HG03159 (cell line): ENCODE data around the gene RTN4R.

ENCODE experiments used
- ATAC-seq: cut with Tn5 transposase; IDR thresholded peaks from one replicate; pipeline ENCODE4 v1.9.1; 2021; ENCODE audit warnings: mild to moderate bottlenecking, moderate library complexity; ENCODE audit not compliant: unreplicated experiment

The RTN4R gene

GRCh38 chr22:20204806-20205205, 63.3 kb downstream of the RTN4R start:
- no peak for ATAC-seq

GRCh38 chr22:20204311-20204710, 63.8 kb downstream of the RTN4R start:
- ATAC-seq: no peak

DNA sequence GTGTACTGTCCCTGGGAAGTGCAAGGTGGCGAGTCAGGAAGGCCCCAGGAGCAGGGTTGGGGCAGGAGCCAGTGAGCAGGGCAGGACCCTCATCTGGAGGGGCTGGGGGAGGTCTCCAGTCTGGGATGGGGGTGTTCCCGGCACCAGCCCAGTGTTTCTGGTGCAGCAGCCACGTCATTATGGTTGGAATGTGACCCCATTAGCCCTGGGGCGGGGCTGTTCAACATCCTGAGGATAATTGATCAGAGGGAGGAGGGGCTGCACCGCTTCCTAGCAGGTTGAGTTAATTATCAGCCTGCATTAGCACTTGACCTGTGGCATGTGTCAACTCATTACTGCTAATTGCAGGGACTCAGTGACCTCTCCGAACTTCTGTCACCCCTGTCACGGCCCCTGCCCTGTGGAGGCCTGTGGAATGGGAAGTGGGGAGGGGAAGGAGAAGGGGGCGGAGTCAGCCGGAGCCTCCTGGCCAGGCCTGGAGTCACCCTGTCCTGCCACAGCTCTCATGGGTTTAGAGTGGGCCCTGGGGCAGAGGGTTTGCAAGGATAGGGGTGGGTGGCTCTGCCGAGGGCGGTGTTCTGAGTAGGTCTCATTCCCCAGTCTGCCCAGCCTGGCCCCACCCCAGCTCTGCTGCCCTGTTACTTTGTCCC, 64.4 kb downstream of the RTN4R start:
- no peak for ATAC-seq

- ATAC-seq: no peak
Measured at GRCh38 chr22:20203142-20203551, 65.0 kb downstream of the RTN4R start.

GRCh38 chr22:20201837-20202392, 66.2 kb downstream of the RTN4R start:
- no peak for ATAC-seq

DNA sequence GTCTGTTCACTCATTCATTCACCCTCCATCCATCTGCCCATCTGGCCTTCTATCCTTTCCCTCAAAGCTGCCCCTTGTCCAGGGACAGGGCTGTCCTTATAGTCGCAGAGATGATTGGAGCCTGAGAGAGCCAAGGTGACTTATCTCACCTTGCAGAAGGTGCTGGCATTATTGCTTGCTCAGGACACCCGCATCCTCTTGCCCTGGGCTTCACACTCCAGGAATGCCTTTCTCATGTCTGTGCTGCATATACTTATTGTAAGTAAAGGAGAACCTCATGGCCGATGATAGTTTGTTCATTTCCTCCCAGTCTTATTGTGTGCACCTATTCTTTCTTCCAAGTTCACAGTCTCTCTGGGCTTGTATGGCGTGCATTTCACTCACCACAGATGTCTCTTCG, 68.2 kb downstream of the RTN4R start:
- no peak for ATAC-seq

- ATAC-seq: no peak
Measured at GRCh38 chr22:20199413-20199842, 68.7 kb downstream of the RTN4R start.

GRCh38 chr22:20198557-20199319, 69.4 kb downstream of the RTN4R start:
- ATAC-seq: no peak

DNA sequence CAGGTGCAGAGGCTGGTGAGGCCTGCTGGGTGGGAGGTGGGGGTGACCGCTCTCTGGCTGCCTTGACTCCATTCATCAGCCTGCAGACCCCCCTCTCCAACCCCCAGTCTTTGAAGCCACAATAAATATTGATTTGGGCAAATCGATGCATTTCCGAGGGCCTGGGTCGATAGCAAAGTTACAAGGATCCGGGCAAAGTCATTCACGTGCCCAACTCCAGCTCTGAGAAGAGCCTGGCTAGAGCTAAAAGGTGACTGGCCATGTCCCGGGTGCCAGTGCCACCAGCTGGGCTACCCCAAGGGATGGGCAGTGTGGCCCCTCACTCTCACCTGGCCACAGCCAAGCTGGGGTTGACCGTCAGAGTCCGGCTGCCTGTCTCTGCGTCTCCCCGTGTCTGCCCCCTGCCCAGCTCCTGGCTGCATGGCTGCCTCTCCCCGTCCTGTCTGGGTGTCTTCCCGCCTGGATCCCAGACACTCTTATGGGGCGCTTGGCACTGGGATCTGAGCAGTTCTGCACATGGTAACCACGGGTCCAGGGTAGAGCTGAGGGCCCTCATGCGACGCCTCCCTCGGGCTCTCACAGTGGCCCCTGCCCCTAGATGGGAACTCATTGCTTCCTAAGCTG, 70.6 kb downstream of the RTN4R start:
- no peak for ATAC-seq

DNA sequence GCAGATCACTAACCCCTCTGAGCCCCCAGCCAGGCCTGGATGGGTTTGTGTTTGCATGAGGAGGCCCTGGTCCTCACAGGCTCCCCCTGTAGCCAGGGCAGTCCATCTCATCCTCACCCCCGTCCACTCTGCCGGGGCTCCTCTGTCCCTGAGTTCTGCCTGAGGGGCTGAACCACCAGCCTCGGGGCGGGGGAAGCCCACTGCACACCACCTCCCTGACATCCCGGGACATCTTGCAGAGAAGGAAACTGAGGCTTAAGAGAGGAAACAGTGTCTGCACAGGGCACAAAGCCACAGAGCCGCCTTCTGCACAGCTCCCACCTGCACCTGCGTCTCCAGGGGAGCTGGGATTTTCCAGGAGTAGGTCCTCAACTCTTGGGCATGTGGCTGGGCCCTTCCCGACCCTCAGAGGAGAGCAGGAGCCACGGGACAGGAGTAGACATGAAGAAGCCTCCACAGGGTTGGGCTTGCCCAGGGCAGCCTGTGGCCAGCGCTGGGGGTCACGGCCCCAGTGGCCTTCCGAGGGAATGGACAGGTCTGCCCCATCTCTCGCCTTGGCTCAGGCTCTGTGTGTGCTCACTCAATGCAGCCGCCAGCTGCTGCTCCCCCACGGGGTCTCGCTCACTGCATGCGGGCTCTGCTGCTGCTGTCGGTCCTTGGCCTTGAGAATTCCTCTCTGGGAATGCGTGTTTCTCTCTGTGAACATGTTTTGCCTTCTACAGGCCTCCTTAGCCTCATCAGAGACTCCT, 71.8 kb downstream of the RTN4R start:
- ATAC-seq: no peak

DNA sequence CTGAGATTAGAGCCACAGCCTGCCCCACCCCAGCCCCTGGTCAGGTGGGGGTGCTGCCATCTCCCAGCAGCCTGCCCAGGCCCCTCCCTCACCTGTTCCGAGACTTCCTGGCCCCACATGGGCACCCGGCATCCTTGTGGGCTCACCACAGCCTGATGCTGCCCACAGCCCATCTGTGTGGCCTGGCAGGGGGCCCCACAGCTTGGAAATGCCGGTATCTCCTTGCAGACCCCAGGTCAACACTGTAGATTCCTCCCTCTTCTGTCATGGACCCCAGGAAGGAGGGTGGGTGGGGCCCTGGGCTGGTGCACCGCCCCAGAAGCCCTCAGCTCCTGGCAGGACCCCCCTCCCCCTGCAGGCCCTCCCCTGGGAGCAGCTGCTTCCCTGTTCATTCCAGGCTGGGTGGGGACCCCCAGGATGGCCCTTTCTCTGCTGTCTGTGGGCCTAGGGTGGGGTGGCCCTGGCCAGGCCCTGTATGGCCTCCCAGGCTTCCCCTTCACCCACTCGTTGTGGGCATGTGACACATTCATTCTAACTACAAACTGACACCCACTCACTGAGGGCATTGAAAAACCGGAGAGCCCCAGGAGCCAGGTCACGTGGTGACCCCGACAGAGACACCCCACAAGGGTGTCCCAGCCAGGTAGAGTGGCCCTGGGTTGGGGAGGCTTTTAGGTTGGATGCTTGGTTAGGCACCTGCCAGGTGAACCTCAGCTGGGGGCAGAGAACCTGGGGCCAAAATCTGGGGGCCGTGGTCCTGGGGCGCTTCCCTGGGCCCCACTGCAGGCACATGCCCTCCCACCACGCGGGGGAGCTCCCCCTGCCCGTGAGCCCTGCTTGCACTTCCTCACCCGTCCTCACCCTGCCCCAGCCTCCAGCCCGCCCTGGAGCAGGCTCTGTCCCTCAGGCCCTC, 73.2 kb downstream of the RTN4R start:
- ATAC-seq: no peak

DNA sequence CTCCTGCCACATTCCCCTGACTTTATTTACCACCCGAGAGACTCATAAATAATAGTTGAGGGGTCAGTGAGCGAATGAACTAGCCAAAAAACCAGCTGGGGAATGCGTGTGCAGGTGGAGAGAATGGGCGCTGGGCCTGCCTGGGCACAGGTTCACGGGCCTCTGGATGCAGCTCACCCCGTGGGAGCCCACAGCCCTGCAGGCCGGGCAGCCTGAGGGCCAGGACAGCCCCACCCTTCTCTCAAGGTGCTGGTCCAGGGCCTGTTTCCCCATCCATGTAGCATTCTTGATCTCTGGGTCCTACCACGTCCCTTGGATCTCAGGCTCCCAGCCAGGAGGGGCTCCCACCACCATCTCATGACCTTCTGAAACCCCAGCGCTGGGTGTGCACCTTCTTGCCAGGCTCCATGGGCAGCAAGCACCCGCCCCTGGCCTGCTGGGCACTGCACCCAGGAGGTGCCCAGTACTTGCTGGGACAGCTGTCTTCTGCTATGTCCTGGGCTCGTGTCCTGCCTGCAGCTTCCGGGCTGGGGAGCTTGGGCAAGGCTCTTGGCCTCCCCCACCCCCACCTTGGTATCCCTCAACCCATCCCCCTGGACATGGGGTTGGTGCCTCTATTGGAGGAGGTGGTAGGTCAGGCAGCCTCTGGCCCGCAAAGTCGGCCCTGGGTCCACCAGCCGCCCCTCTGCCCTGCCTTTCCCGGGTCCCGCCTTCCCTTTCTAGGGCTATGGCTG, 74.2 kb downstream of the RTN4R start:
- no peak for ATAC-seq

GRCh38 chr22:20192972-20193760, 75.0 kb downstream of the RTN4R start:
- ATAC-seq: no peak

DNA sequence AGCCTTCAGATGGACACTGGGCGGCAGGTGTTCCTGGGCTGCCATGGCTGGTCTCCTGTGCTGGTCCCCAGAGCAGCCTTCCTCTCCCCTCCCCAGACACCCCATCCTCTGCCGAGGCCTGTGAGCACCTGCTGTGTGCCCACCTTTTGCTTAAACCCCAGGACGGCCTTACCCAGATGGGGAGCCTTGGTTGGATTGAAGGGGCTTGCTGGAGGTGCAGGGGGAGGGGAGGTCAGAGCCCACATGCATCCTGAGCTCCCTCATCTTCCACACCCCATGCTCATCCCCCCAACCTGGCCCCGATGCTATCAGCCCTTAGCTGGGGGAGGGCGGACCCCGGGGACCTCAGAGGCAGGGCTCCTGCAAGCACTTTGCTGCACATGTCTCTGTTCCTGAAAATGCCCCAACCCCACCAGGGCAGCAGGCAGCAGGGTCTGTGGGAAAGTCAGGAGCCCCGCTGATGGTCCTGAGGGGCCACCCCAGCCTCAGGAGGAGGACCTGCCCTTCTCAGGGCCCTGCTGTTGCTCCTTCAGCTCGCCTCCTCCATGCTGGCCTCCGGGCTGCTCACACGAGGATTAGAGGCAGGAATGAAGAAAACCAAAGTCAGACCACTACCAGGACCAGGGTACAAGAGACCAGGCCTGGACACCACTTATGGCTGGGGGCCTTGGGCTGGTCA, 75.7 kb downstream of the RTN4R start:
- no peak for ATAC-seq

GRCh38 chr22:20191803-20192202, 76.3 kb downstream of the RTN4R start:
- ATAC-seq: no peak
